Measurements from ENCODE around the gene KANSL1.

The KANSL1 gene

GRCh38 chr17:45983614-45984310 lies 209.5 kb downstream of the KANSL1 start:
- no peak for DNase-seq

GRCh38 chr17:45982791-45983613 lies 210.2 kb downstream of the KANSL1 start:
- DNase-seq, result no peak

- no peak for DNase-seq
These were observed 211.9 kb downstream of the KANSL1 start for GRCh38 chr17:45981306-45981705.

- DNase-seq, result no peak
These were observed 212.4 kb downstream of the KANSL1 start for GRCh38 chr17:45980855-45981254.
